K562 (cell line): ENCODE results near the gene BEST4. TPM values are rescaled to one million over a fixed set of nuclear protein-coding genes. Genes with fewer than 3 reads are reported as not detected.

ENCODE experiments used
- ATAC-seq: fragments of 200-7000 bp; cut with Tn5 transposase; 3 replicates; pipeline ENCODE4 v1.9.1; 2020; ENCODE audit warnings: moderate library complexity
- BruUV-seq: library from RNA; stranded (reverse); fragments of 400-500 nt; replicated peaks from 2 replicates; lab custom pipeline; 2021; lab: Mats Ljungman, UMichigan
- CTCF ChIA-PET: fragments of 300-600 bp; formaldehyde crosslinking; extraction: SDS; loops from one replicate; lab custom pipeline; 2021; ENCODE audit warnings: low intra/inter-chr PET ratio; lab: Yijun Ruan, JAX
- POLR2A ChIA-PET: fragments of 300-600, 350-650 bp; sonication (Branson Sonifier 250); formaldehyde crosslinking; extraction: SDS; loops from one replicate; lab custom pipeline; 2021; ENCODE audit warnings: antibody characterized with exemption, inconsistent platforms; lab: Yijun Ruan, JAX
- DNase-seq, 4 experiments: peaks; one replicate each; pipeline versions ENCODE4 v3.0.0 to v3.0.0-alpha.2; 2011 to 2018; ENCODE audit warnings: low spot score in 3 of 4, mixed read lengths in 3 of 4; ENCODE audit errors: extremely low read depth in 1 of 4
- FAIRE-seq: peaks from 2 replicates; lab custom pipeline; 2011; peaks lifted over from hg19 to GRCh38; lab: Jason Lieb, UNC
- H2AFZ ChIP-seq: 2 replicates; pipeline ENCODE4 v1.6.0; 2011; ENCODE audit warnings: low read depth, low read length, control low read depth, inconsistent platforms
- H3K27ac ChIP-seq: fragments of 200-600 bp; 3 replicates; pipeline ENCODE4 v1.8.0; 2011; ENCODE audit warnings: low read depth, mild to moderate bottlenecking, control low read depth, inconsistent platforms, low read length, moderate library complexity, mixed read lengths; ENCODE audit errors: extremely low read depth
- H3K27me3 ChIP-seq, 2 experiments: fragments of 300-600 bp in 1 of 2; 2 replicates in 1 of 2; 3 replicates in 1 of 2; pipeline versions ENCODE4 v1.6.0 to v1.8.0; 2011; ENCODE audit warnings: inconsistent platforms in 2 of 2, low read length in 2 of 2, mild to moderate bottlenecking in 1 of 2, mixed read lengths in 1 of 2, moderate library complexity in 1 of 2; ENCODE audit not compliant: control insufficient read depth in 2 of 2, insufficient read depth in 2 of 2
- H3K36me3 ChIP-seq: fragments of 300-600 bp; 3 replicates; pipeline ENCODE4 v1.8.0; 2011; ENCODE audit warnings: mild to moderate bottlenecking, low read length, inconsistent platforms; ENCODE audit not compliant: control insufficient read depth, insufficient read depth
- H3K4me1 ChIP-seq, 2 experiments: fragments of 200-600 bp in 1 of 2; replicated peaks in 1 of 2; 2 replicates in 1 of 2; 3 replicates in 1 of 2; pipeline versions ENCODE4 v1.5.1 to v1.8.0; 2011; ENCODE audit warnings: inconsistent platforms in 2 of 2, low read length in 2 of 2, mild to moderate bottlenecking in 1 of 2, mixed read lengths in 1 of 2, moderate library complexity in 1 of 2; ENCODE audit not compliant: control insufficient read depth in 2 of 2, insufficient read depth in 2 of 2
- H3K4me2 ChIP-seq: 2 replicates; pipeline ENCODE4 v1.6.1; 2011; ENCODE audit warnings: low read length, control low read depth, inconsistent platforms, mixed read lengths; ENCODE audit not compliant: insufficient read depth
- H3K4me3 ChIP-seq: fragments of 200-600 bp; sonication (generic), shearing (Covaris generic); 2 replicates; pipeline ENCODE4 v1.5.1; 2016; ENCODE audit warnings: control low read depth, inconsistent platforms
- H3K79me2 ChIP-seq: fragments of 200-600 bp; 3 replicates; pipeline ENCODE4 v1.8.0; 2011; ENCODE audit warnings: low read length, inconsistent platforms; ENCODE audit not compliant: control insufficient read depth, insufficient read depth
- H3K9ac ChIP-seq, 2 experiments: 2 replicates each; pipeline versions ENCODE4 v1.6.0 to v1.6.1; 2011; ENCODE audit warnings: low read depth in 2 of 2, low read length in 2 of 2, control low read depth in 1 of 2, inconsistent platforms in 1 of 2, mild to moderate bottlenecking in 1 of 2, mixed read lengths in 1 of 2; ENCODE audit not compliant: insufficient read depth in 1 of 2
- H3K9me1 ChIP-seq: one replicate; pipeline ENCODE4 v1.6.0; 2011; ENCODE audit warnings: inconsistent platforms, mild to moderate bottlenecking, low read length, moderate library complexity; ENCODE audit not compliant: control insufficient read depth, insufficient read depth
- H3K9me3 ChIP-seq: replicated peaks from 2 replicates; pipeline ENCODE4 v1.5.1; 2011; ENCODE audit warnings: low read depth, low read length, inconsistent platforms; ENCODE audit not compliant: control insufficient read depth, insufficient read depth
- H4K20me1 ChIP-seq: replicated peaks from 2 replicates; pipeline ENCODE4 v1.6.1; 2011; ENCODE audit warnings: low read length, inconsistent platforms, mixed read lengths; ENCODE audit not compliant: control insufficient read depth, insufficient read depth
- CBFA2T2 ChIP-seq: fragments of 450-650 bp; conservative IDR thresholded peaks from 2 replicates; pipeline ENCODE4 v1.6.1; 2017; ENCODE audit warnings: mild to moderate bottlenecking
- CHD4 ChIP-seq: fragments of 200-600 bp; sonication (generic); IDR thresholded peaks from 3 replicates; pipeline ENCODE4 v1.6.1; 2012; ENCODE audit warnings: low read depth, mild to moderate bottlenecking, mixed read lengths, low read length, inconsistent platforms; ENCODE audit not compliant: insufficient read depth, insufficient replicate concordance, poor library complexity, severe bottlenecking
- CSDE1 ChIP-seq, 2 experiments: fragments of 450-650 bp; IDR thresholded peaks; 2 replicates each; pipeline ENCODE4 v1.6.1; 2016; ENCODE audit warnings: mild to moderate bottlenecking in 1 of 2
- DNMT1 ChIP-seq: fragments of 450-650 bp; IDR thresholded peaks from 2 replicates; pipeline ENCODE4 v1.6.1; 2016; ENCODE audit warnings: antibody characterized with exemption, mild to moderate bottlenecking
- DPF2 ChIP-seq: fragments of 450-650 bp; IDR thresholded peaks from 2 replicates; pipeline ENCODE4 v1.6.1; 2016
- ERF ChIP-seq: fragments of 450-650 bp; formaldehyde crosslinking; IDR thresholded peaks from 2 replicates; pipeline ENCODE4 v1.4.0; 2020; ENCODE audit warnings: mild to moderate bottlenecking, mixed read lengths
- ESRRA ChIP-seq: fragments of 450-650 bp; IDR thresholded peaks from 2 replicates; pipeline ENCODE4 v1.6.1; 2014; ENCODE audit warnings: low read depth, mild to moderate bottlenecking, moderate library complexity, borderline replicate concordance
- ETV5 ChIP-seq: sonication (generic); formaldehyde crosslinking; IDR thresholded peaks from 2 replicates; pipeline ENCODE4 v1.4.0; 2020; ENCODE audit warnings: low read depth, mild to moderate bottlenecking, missing genetic modification reagents
- KLF13 ChIP-seq: fragments of 450-650 bp; IDR thresholded peaks from 2 replicates; pipeline ENCODE4 v1.6.1; 2016; ENCODE audit warnings: missing genetic modification characterization, low read depth, mild to moderate bottlenecking, missing compliant biosample characterization, moderate library complexity, borderline replicate concordance
- MCM7 ChIP-seq, 2 experiments: fragments of 450-650 bp; IDR thresholded peaks; 2 replicates each; pipeline ENCODE4 v1.6.1; 2016 to 2018
- MIER1 ChIP-seq: fragments of 450-650 bp; IDR thresholded peaks from 2 replicates; pipeline ENCODE4 v1.6.1; 2016; ENCODE audit warnings: antibody characterized with exemption, mild to moderate bottlenecking, low read depth
- NFATC3 ChIP-seq: fragments of 450-650 bp; IDR thresholded peaks from 2 replicates; pipeline ENCODE4 v1.6.1; 2017; ENCODE audit warnings: mild to moderate bottlenecking
- NR2F6 ChIP-seq: fragments of 450-650 bp; formaldehyde crosslinking; IDR thresholded peaks from 2 replicates; pipeline ENCODE4 v1.4.0; 2020; ENCODE audit warnings: mild to moderate bottlenecking
- SMAD2 ChIP-seq: fragments of 150-350 bp; IDR thresholded peaks from 2 replicates; pipeline ENCODE4 v1.6.1; 2014; ENCODE audit warnings: low read depth, mild to moderate bottlenecking, low read length
- SMARCA4 ChIP-seq: fragments of 450-650 bp; IDR thresholded peaks from 2 replicates; pipeline ENCODE4 v1.6.1; 2016
- SNIP1 ChIP-seq: fragments of 450-650 bp; IDR thresholded peaks from 2 replicates; pipeline ENCODE4 v1.7.1; 2017; ENCODE audit warnings: low read depth, mild to moderate bottlenecking
- TCF7 ChIP-seq: sonication (generic); IDR thresholded peaks from 2 replicates; pipeline ENCODE4 v1.6.1; 2016; ENCODE audit warnings: antibody characterized with exemption, borderline replicate concordance
- TCF7L2 ChIP-seq: fragments of 150-350 bp; IDR thresholded peaks from 2 replicates; pipeline ENCODE4 v1.6.1; 2016; ENCODE audit warnings: low read depth, mild to moderate bottlenecking, low read length, moderate library complexity
- XRCC5 ChIP-seq: fragments of 200-400 bp; formaldehyde crosslinking; IDR thresholded peaks from 2 replicates; pipeline ENCODE4 v1.6.1; 2017; ENCODE audit warnings: low read depth, mild to moderate bottlenecking, low read length
- ZNF41 ChIP-seq: fragments of 250-450 bp; sonication (Bioruptor Pico); conservative IDR thresholded peaks from 2 replicates; pipeline ENCODE4 v1.4.0; 2020; ENCODE audit warnings: mild to moderate bottlenecking
- ZNF696 ChIP-seq: fragments of 250-450 bp; sonication (Bioruptor Pico); conservative IDR thresholded peaks from 2 replicates; pipeline ENCODE4 v1.4.0; 2020; ENCODE audit warnings: mild to moderate bottlenecking, moderate library complexity
- WGBS: fragments of 100-300 bp; shearing (Covaris generic); methylation state at CpG from one replicate; pipeline ENCODE4 v1.1.6; 2016; ENCODE audit warnings: low coverage, mixed read lengths; ENCODE audit not compliant: insufficient coverage; ENCODE audit errors: missing lambda C conversion rate; 5-methylcytosine and 5-hydroxymethylcytosine counted together
- in situ Hi-C: fragments of 300-500 bp; cut with MboI; formaldehyde crosslinking; loops from 4 replicates; pipeline ENCODE4 v1.15.0; 2018; ENCODE audit warnings: inconsistent platforms, mixed read lengths
- intact Hi-C: fragments of 100-400 bp; cut with micrococcal nuclease; formaldehyde crosslinking; loops from 2 replicates; pipeline ENCODE4 v1.14.2; 2022
- polyA plus RNA-seq, 8 experiments: library from polyadenylated mRNA; depleted of rRNA in 4 of 8; stranded (reverse) in 5 of 8; unstranded in 3 of 8; fragments of >200 nt; fragmentation: Nextera tagmentation in 2 of 8; fragmentation: Illumina TruSeq in 1 of 8; extraction: Ambion mirVana in 2 of 8; extraction: Trizol in 1 of 8; gene quantifications; 2 replicates each; pipeline versions ENCODE4 v1.2.1 to v1.2.3, GENCODE V29; 2011 to 2014; ENCODE audit warnings: inconsistent platforms in 1 of 8, missing spikeins in 1 of 8
- total RNA-seq, 7 experiments: library from RNA; depleted of rRNA in 6 of 7; stranded (reverse); fragments of >200 nt in 6 of 7; fragmentation: Illumina TruSeq in 2 of 7; extraction: Trizol in 2 of 7; gene quantifications; 2 replicates each; pipeline versions ENCODE4 v1.2.1 to v1.2.3, GENCODE V29; 2011 to 2021; ENCODE audit warnings: low replicate concordance in 1 of 7
- TF ChIP-seq, protein P1 (sequence below): sonication (generic); formaldehyde crosslinking; IDR thresholded peaks from 2 replicates; pipeline ENCODE4 v1.8.0; 2022; ENCODE audit warnings: missing genetic modification reagents, mild to moderate bottlenecking, moderate library complexity, borderline replicate concordance
- TF ChIP-seq, protein P2 (sequence below): IDR thresholded peaks from 2 replicates; pipeline ENCODE4 v1.6.1; 2011; ENCODE audit not compliant: insufficient read length; ENCODE audit errors: extremely low read depth

BEST4 gene
- total and polyA plus RNA-seq, 9 of the 15 experiments (the other 6 are each of a cell fraction or from before 2014, with no cell fraction given): 0.07 to 0.11 TPM; not detected in 7

DNA sequence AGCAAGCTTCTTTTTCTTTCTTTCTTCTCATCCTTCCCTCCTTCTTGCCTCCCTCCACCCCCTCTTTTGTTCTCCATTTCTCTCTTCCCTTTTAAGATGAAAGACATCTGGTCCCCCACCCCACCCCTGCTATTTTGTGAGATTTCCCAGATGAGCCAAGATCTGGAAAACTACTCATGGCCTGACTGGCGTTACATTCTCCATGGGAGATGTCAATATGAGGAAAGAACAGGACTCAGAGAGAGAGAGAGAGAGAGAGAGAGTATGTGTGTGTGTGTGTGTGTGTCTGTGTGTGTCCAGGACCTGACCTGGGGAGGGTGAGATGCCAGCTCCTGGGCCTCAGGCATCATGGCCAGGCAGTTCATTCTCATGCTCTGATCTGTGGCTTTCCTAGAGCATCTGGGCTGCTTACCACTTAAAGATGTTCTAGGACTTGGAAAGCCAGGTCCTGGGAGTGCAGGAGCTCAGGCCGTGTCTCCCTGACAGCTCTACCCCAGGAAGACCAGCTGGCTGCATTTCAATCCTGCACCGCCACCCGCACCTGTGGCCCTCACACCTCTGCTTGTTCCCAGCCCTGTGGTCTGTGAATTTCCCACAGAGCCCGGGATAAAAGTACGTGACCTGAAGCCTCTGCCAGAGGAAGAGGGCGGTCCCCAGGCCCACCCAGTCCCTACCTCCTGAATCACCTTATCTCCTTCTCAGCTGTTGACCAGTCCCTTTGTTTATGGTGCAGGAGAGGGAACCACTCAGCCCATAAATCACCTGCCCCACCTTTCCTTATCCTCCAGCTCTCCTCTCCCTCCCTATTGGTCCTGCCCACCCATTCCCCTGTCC, 3.2 kb upstream of the BEST4 start:
- WGBS: 12% methylated on average over 7 of the region's 7 CpGs
- TF ChIP-seq CSDE1 (IDR thresholded peaks at IDR 0.05) (no peak), MCM7 (IDR thresholded peaks at IDR 0.05) (no peak), SMARCA4 (peak; percentile 34; the same call in 1 of the 2 replicates), ERF (CRISPR knock-in tag) (no peak), ETV5 (CRISPR knock-in tag) (0 out of 2 replicates have a peak, but pooled peaks have one; percentile 49), ZNF696 (no peak), DPF2 (peak; percentile 68), KLF13 (tag) (no peak), NFATC3 (no peak), CHD4 (no peak), MIER1 (no peak), ESRRA (no peak), TCF7L2 (no peak), CBFA2T2 (peak; percentile 18), SMAD2 (no peak), XRCC5 (no peak), SNIP1 (no peak), DNMT1 (no peak), TCF7 (no peak), ZNF41 (no peak), NR2F6 (CRISPR knock-in tag) (no peak)
- TF ChIP-seq, protein P1, sequence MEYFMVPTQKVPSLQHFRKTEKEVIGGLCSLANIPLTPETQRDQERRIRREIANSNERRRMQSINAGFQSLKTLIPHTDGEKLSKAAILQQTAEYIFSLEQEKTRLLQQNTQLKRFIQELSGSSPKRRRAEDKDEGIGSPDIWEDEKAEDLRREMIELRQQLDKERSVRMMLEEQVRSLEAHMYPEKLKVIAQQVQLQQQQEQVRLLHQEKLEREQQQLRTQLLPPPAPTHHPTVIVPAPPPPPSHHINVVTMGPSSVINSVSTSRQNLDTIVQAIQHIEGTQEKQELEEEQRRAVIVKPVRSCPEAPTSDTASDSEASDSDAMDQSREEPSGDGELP (CRISPR knock-in tag): peak; percentile 96
- TF ChIP-seq, protein P2, sequence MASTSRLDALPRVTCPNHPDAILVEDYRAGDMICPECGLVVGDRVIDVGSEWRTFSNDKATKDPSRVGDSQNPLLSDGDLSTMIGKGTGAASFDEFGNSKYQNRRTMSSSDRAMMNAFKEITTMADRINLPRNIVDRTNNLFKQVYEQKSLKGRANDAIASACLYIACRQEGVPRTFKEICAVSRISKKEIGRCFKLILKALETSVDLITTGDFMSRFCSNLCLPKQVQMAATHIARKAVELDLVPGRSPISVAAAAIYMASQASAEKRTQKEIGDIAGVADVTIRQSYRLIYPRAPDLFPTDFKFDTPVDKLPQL: no peak

More for the DNA sequence above, 3.2 kb upstream of the BEST4 start:
- no peak overlapping the region for H3K4me3 ChIP-seq
- no peaks in the 10 kb centered on the region for H3K9me1 ChIP-seq
- POLR2A ChIA-PET: interaction anchor here (0.5 to 12.0 kb wide), 9 partner anchors 9 to 728 kb away, joined by 3 to 253 read pairs (median 3); partner anchors contain the start of genes PLK3 and RPS8
- H3K4me1 ChIP-seq: peaks cover 20 to 21% of the 10 kb centered on the region in 2 experiments; a peak in 4 of 5 replicates
- no peak overlapping the region for H3K27ac ChIP-seq
- H3K4me2 ChIP-seq: peak overlapping the region; percentile 69
- peak overlapping the region; percentile 4 to 66; a peak in 2 of 4 replicates for H3K9ac ChIP-seq
- CTCF ChIA-PET: no interaction called here
- ATAC-seq: peak; percentile 45
- BruUV-seq: no TSS peak
- in situ Hi-C loops: loop anchor here (5.0 to 10.0 kb wide), 2 partner anchors 221 to 514 kb away; partner anchors contain the start of genes HECTD3 and UROD
- no peaks in the 10 kb centered on the region for H3K36me3 ChIP-seq
- peak overlapping the region; percentile 67 for H2AFZ ChIP-seq
- FAIRE-seq: peak; percentile 78
- H3K9me3 ChIP-seq: no peaks in the 10 kb centered on the region
- H4K20me1 ChIP-seq: no peaks in the 10 kb centered on the region
- H3K79me2 ChIP-seq: no peaks in the 10 kb centered on the region
- intact Hi-C loops: loop anchor here (5.0 kb wide), 2 partner anchors 41 to 221 kb away; partner anchors contain the start of genes HECTD3 and UROD
- DNase-seq: peak in 3 of 4 experiments; percentile 44 to 74 (median 65)
- no peaks in the 10 kb centered on the region for H3K27me3 ChIP-seq
